ENCODE results near the gene ACTN2.
A peak's percentile ranks its signal among the peaks of the same experiment; 100 is the strongest.

ACTN2 gene

GRCh38 chr1:236773919-236774318, 87.6 kb downstream of the ACTN2 start:
- no peak for DNase-seq (ENCODE audit: low read depth in 3 of 3)

GRCh38 chr1:236774926-236775325, 88.6 kb downstream of the ACTN2 start:
- no peak for DNase-seq (ENCODE audit: low read depth in 3 of 3)

GRCh38 chr1:236779312-236779711, 93.0 kb downstream of the ACTN2 start:
- no peak for DNase-seq (ENCODE audit: low read depth in 3 of 3)

GRCh38 chr1:236785477-236785876, 99.2 kb downstream of the ACTN2 start:
- no peak for DNase-seq (ENCODE audit: low read depth in 3 of 3)

- DNase-seq (ENCODE audit: low read depth in 3 of 3) = no peak
Measured at GRCh38 chr1:236786453-236786852, 100.2 kb downstream of the ACTN2 start.

- no peak for DNase-seq (ENCODE audit: low read depth in 3 of 3)
Measured at GRCh38 chr1:236794585-236795034, 108.3 kb downstream of the ACTN2 start.

GRCh38 chr1:236795035-236795756, 108.9 kb downstream of the ACTN2 start, which contains the start of gene MTR:
Gene MTR, plus strand, starts transcription at chr1:236795292. Its CDS starts 412 bp downstream, at chr1:236795704.
- peak; percentile 93 for DNase-seq (ENCODE audit: low read depth in 3 of 3)

- DNase-seq (ENCODE audit: low read depth in 3 of 3) = peak in 2 of 3 experiments; percentile 44 to 48
Measured at GRCh38 chr1:236795757-236796667, 109.7 kb downstream of the ACTN2 start.

GRCh38 chr1:236799001-236799400, 112.7 kb downstream of the ACTN2 start:
- DNase-seq (ENCODE audit: low read depth in 3 of 3) = no peak

- DNase-seq (ENCODE audit: low read depth in 3 of 3) = no peak
Measured at GRCh38 chr1:236800002-236800620, 113.8 kb downstream of the ACTN2 start.

- no peak for DNase-seq (ENCODE audit: low read depth in 3 of 3)
Measured at GRCh38 chr1:236800623-236801022, 114.3 kb downstream of the ACTN2 start.

GRCh38 chr1:236802264-236802663, 116.0 kb downstream of the ACTN2 start:
- DNase-seq (ENCODE audit: low read depth in 3 of 3) = no peak

GRCh38 chr1:236806634-236807033, 120.3 kb downstream of the ACTN2 start:
- no peak for DNase-seq (ENCODE audit: low read depth in 3 of 3)

- no peak for DNase-seq (ENCODE audit: low read depth in 3 of 3)
Measured at GRCh38 chr1:236808005-236808404, 121.7 kb downstream of the ACTN2 start.

GRCh38 chr1:236808564-236809130, 122.3 kb downstream of the ACTN2 start:
- DNase-seq (ENCODE audit: low read depth in 3 of 3) = no peak

GRCh38 chr1:236809148-236809547, 122.8 kb downstream of the ACTN2 start:
- DNase-seq (ENCODE audit: low read depth in 3 of 3) = no peak

GRCh38 chr1:236810018-236810417, 123.7 kb downstream of the ACTN2 start:
- no peak for DNase-seq (ENCODE audit: low read depth in 3 of 3)

- DNase-seq (ENCODE audit: low read depth in 3 of 3) = no peak
Measured at GRCh38 chr1:236812334-236813030, 126.2 kb downstream of the ACTN2 start.
